Measurements from ENCODE around the gene STAC2. TPM values are rescaled to one million over a fixed set of nuclear protein-coding genes. Genes with fewer than 3 reads are reported as not detected.

Gene STAC2
- total and polyA plus RNA-seq, 2 donors (not counting 1 experiment from before 2014, with no cell fraction given) = not detected

- no peak overlapping the region for H3K9ac ChIP-seq (ENCODE audit: low read length)
- TF ChIP-seq CTCF (IDR thresholded peaks at IDR 0.05) (no peak), EZH2 (IDR thresholded peaks at IDR 0.05; ENCODE audit: borderline replicate concordance, insufficient read depth, low read depth, low read length, poor library complexity, severe bottlenecking) (no peak)
- Mint-ChIP-seq H3K27ac (no peak overlapping the region), H3K4me1 (no peaks in the 10 kb centered on the region), H3K27me3 (no peaks in the 10 kb centered on the region), H3K4me3 (no peak overlapping the region), H3K9me3 (ENCODE audit: insufficient read depth) (no peaks in the 10 kb centered on the region)
- no peak overlapping the region for H3K27ac ChIP-seq (ENCODE audit: low read length in 2 of 2)
- no peak overlapping the region for H2AFZ ChIP-seq (ENCODE audit: insufficient read depth, low read depth, low read length, poor library complexity, severe bottlenecking)
- no peak overlapping the region for H3K4me2 ChIP-seq (replicated peaks; ENCODE audit: low read depth, low read length, poor library complexity, severe bottlenecking)
- ChIA-PET CTCF (no interaction called here), POLR2A (no interaction called here)
- intact Hi-C loops (cut with micrococcal nuclease) = no loop called here
- no peaks in the 10 kb centered on the region for H3K9me3 ChIP-seq (ENCODE audit: control extremely low read depth in 1 of 3, control insufficient read depth in 2 of 3, insufficient read depth in 1 of 3, low read length in 2 of 3)
- H3K79me2 ChIP-seq (ENCODE audit: control insufficient read depth, insufficient read depth, low read length) = no peaks in the 10 kb centered on the region
- H3K4me3 ChIP-seq (ENCODE audit: control extremely low read depth in 1 of 5, extremely low read depth in 1 of 5, insufficient read depth in 1 of 5, low read depth in 2 of 5, low read length in 4 of 5) = no peak overlapping the region
- 100% methylated on average over 5 of the region's 5 CpGs for WGBS (ENCODE audit: insufficient coverage)
- H4K20me1 ChIP-seq (ENCODE audit: control insufficient read depth, insufficient read depth, low read length, poor library complexity, severe bottlenecking) = no peaks in the 10 kb centered on the region
- no peaks in the 10 kb centered on the region for H3K27me3 ChIP-seq (replicated peaks in 1 of 4; ENCODE audit: control extremely low read depth in 1 of 4, control insufficient read depth in 3 of 4, insufficient read depth in 4 of 4, low read length in 3 of 4)
- no peaks in the 10 kb centered on the region for H3K4me1 ChIP-seq (ENCODE audit: control insufficient read depth in 2 of 2, insufficient read depth in 2 of 2, low read length in 2 of 2)
- peaks cover 0 to 2% of the 10 kb centered on the region in 2 experiments for H3K36me3 ChIP-seq (replicated peaks in 1 of 2; ENCODE audit: control extremely low read depth in 1 of 2, control insufficient read depth in 1 of 2, extremely low read depth in 1 of 2, insufficient read depth in 2 of 2, low read length in 1 of 2)
- DNase-seq = no peak
- no peak for ATAC-seq (ENCODE audit: low read depth)
Observed at GRCh38 chr17:39181303-39181702, 44.4 kb downstream of the STAC2 start.

- peaks cover 0 to 10% (median under 1%) of the 10 kb centered on the region in 4 experiments for H3K27me3 ChIP-seq (replicated peaks in 1 of 4; ENCODE audit: control extremely low read depth in 1 of 4, control insufficient read depth in 3 of 4, insufficient read depth in 4 of 4, low read length in 3 of 4)
- H2AFZ ChIP-seq (ENCODE audit: insufficient read depth, low read depth, low read length, poor library complexity, severe bottlenecking) = no peak overlapping the region
- no peak for ATAC-seq (ENCODE audit: low read depth)
- H3K79me2 ChIP-seq (ENCODE audit: control insufficient read depth, insufficient read depth, low read length) = no peaks in the 10 kb centered on the region
- Mint-ChIP-seq H3K4me3 (no peak overlapping the region), H3K27ac (no peak overlapping the region), H3K9me3 (ENCODE audit: insufficient read depth) (no peaks in the 10 kb centered on the region), H3K4me1 (peaks cover 5% of the 10 kb centered on the region), H3K27me3 (peaks cover 5% of the 10 kb centered on the region)
- no peak overlapping the region for H3K4me2 ChIP-seq (replicated peaks; ENCODE audit: low read depth, low read length, poor library complexity, severe bottlenecking)
- H3K27ac ChIP-seq (ENCODE audit: low read length in 2 of 2) = no peak overlapping the region
- no peak overlapping the region for H3K4me3 ChIP-seq (ENCODE audit: control extremely low read depth in 1 of 5, extremely low read depth in 1 of 5, insufficient read depth in 1 of 5, low read depth in 2 of 5, low read length in 4 of 5)
- intact Hi-C loops (cut with micrococcal nuclease) = no loop called here
- no peak for DNase-seq
- H3K4me1 ChIP-seq (ENCODE audit: control insufficient read depth in 2 of 2, insufficient read depth in 2 of 2, low read length in 2 of 2) = peaks cover 0 to 7% of the 10 kb centered on the region in 2 donors
- no peaks in the 10 kb centered on the region for H3K9me3 ChIP-seq (ENCODE audit: control extremely low read depth in 1 of 3, control insufficient read depth in 2 of 3, insufficient read depth in 1 of 3, low read length in 2 of 3)
- no peaks in the 10 kb centered on the region for H4K20me1 ChIP-seq (ENCODE audit: control insufficient read depth, insufficient read depth, low read length, poor library complexity, severe bottlenecking)
- H3K9ac ChIP-seq (ENCODE audit: low read length) = no peak overlapping the region
- H3K36me3 ChIP-seq (replicated peaks in 1 of 2; ENCODE audit: control extremely low read depth in 1 of 2, control insufficient read depth in 1 of 2, extremely low read depth in 1 of 2, insufficient read depth in 2 of 2, low read length in 1 of 2) = no peaks in the 10 kb centered on the region
- TF ChIP-seq CTCF (IDR thresholded peaks at IDR 0.05) (no peak), EZH2 (IDR thresholded peaks at IDR 0.05; ENCODE audit: borderline replicate concordance, insufficient read depth, low read depth, low read length, poor library complexity, severe bottlenecking) (no peak)
- ChIA-PET POLR2A (no interaction called here), CTCF (interaction anchor here (1.2 to 2.0 kb wide), 3 partner anchors 11 to 27 kb away, joined by 3 to 7 read pairs (median 3); no protein-coding TSS in a partner anchor)
- 95% methylated on average over 4 of the region's 4 CpGs for WGBS (ENCODE audit: insufficient coverage)
Observed at GRCh38 chr17:39178536-39178935, 47.2 kb downstream of the STAC2 start.
